ENCODE data around the gene PTPN7.
A peak's percentile ranks its signal among the peaks of the same experiment; 100 is the strongest.
"Not testable (repeated sequence)": the region's sequence is repeated elsewhere in the genome, so short reads cannot be mapped to it uniquely, and the experiment has no call there.

Gene PTPN7

DNA sequence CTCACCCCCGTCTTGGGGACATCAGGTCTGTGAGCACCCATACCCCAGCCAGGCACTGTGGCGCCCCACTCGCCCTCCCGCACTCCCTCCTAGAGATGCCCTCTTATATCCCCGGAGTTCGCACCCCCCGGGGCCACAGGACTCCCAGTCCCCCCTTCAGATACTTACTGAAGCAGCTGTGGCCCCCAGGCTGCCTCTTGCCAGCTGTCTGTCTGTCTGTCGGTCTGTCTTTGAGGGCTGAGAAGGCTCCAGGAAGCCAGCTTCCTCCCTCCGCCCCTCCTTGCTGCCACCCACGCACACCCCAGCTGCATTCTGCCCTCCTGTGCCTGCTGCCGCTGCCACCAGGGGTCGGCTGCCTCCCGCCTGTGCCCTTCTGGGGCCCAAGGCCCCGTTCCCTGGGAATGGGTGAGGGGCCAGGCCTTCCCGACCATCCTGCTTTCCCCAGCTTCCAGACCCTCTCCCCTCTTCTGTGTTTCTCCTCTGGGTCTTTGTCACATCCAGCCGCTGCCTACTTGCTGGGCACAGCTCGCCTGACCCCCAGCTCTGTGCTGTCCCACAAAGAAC lies at the start of gene PTPN7:
Gene PTPN7 (minus strand): TSS at position 226 of the 564 bp plus-strand sequence. CDS start 1,200 bp downstream, outside the sequence.
- DNase-seq: peak; percentile 45 to 71 (median 60)

DNA sequence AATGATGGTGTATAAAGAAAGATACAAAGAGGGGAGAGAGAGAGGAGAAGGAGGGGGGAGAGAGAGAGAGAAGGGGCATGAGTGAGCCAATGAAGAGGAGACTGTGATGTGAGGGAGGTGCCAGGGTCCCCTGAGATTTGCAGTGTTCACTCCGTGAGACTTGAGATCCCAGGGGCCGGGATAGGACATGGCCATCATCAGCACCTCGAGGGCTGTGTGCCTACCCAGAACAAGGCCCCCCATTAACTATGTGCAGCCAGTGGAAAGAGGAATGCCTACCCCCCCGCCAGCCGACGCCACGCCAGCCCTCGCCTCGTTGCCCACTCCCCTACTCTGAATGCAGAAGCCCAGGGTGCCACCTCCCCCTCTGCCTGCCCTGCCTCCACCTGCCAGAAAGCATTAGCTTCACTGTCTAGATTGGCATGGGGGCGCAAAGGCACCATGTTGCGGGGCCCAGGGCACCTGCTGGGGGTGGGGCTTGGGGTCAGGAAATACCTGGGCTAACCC lies 48.0 kb upstream of the PTPN7 start:
- DNase-seq: no peak

DNA sequence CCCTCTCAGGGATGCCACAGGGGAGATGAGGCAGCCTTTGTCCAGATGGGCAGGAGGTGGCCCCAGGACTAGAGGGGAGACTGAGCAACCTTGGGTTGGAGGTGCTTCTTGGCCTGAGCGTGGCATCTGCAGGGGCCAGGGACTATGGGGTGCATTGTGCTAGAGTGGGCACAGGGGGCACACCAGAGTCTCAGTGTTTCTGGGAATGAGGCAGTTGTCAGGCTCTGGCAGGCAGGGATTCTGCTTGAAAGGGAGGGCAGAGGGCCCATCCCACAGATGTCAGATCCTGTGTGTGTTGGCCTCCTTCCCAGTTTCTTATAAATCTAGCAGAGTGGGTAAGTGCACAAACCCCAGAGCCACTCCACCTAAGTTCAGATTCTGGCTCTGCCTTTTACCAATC lies 46.9 kb upstream of the PTPN7 start:
- DNase-seq: no peak

DNA sequence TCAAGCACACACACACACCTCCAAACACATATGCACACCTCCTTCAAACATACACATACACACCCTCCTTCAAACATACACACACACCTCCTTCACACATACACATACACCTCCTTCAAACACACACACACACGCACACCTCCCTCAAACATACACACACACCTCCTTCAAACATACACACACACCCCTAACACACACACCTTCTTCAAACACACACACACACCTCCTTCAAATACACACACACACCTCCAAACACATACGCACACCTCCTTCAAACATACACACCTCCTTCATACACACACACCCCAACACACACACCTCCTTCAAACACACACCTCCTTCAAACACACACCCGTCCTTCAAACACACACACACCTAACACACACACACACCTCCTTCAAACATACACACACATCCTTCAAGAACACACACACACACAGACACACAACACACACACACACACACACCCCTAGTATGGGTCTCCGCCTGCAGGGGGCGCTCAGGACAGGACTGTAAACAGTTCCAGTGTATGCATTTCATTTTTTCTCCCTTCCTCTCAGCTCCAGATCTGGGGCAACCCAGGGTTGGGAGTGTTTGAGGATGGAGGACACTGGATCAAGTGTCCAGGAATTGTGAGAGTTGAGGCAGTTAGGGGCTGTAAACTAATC lies 45.3 kb upstream of the PTPN7 start:
- DNase-seq: no peak

DNA sequence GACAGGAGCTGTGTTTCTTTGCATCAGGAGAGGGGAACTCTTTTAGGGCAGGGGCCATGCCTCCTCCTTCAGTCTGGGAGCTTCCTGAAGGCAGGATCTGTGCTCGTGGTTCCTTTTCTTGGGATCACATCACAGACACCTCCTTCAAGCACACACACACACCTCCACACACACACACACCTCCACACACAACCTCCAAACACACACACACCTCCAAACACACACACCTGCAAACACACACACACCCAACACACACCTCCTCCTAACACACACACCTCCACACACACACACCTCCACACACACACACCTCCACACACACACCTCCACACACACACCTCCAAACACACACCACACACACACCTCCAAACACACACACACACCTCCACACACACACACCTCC lies 43.7 kb upstream of the PTPN7 start:
- DNase-seq: no peak

DNA sequence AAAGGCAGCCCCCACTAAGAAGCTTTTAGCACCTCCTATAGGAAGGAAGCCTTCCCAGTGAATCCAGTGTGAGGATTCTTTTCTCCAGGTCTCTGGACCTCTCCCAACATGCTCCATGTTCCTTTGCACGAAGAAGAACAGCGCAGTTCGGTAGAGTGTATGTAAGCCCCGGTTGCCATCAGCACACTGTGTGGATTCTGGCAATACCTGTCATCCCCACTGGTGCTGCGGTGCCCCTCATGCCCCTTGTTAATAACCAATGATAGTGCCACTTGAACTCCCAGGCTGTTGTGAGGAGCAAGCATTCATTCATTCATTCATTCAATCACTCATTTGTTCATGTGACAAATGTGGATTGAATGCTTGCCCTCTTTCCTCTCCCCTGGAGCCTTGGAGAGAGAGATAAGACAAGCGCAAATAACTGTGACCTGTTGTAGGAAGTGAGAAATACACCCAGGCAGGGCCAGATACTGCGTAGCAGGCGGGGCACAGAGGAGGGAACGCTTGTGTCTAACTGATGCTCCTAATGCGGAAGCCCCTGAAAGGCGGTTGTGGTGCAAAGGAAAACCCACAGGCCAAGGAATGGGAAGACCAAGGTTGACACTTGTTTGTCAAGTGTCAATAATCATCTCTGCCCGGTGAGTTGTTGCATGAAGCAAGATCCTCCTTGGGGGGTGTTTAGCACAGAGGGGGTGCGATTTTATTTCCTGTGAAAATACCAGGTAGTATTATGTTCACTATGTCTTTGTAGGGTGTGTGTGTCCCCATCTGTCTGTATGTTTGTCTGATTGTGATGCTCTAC lies 43.0 kb upstream of the PTPN7 start:
- DNase-seq: no peak

DNA sequence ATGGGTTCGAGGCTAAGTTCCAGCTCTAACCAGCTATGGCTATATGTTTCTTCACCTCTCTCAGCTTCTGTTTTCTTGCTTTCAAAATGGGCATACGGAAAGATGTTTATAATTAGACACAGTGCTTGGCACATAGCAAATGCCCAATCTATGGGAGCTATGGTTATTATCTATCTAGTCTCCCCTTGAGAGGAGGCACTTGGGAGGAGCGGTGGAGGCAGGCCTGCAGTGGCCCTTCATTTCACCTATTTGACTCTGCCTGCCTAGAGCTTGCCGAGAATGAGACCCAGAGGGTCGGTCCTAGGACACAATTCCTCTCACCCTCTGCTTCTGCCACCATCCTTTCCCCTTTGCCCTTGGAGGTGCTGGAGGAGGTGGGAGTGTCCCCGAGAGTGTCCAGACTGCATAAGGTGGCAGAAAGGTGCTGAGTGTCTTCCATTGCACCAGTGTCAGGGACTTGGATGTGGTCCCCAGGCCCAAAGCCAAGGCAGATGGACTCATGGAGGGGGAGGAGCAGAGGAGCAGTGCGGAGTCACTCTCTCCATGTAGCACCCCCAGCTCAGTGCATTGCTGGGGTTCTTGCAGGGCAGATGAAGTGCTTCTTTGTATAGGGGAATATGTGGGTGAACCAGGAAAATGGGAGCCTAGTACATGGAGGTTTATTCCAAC lies 42.2 kb upstream of the PTPN7 start:
- DNase-seq: no peak

DNA sequence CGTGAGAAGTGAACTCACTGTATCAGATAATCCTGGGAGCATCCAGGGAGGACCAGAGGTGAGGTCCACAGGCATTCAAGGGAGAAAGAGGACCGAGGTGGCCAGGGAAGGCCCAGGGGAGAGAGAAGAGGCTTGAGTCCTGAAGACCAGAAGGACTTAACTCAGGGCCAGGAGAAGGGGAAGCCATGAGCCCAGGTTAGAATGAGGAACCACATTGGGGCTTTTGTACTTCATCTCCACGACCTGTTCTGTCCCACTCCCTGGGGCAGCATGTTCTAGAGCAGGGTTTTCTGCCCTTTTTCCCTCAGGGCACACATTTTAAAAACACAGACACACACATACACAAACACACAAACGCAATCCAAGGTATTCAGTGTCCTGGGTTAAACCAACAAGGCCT lies 41.6 kb upstream of the PTPN7 start:
- DNase-seq: no peak

DNA sequence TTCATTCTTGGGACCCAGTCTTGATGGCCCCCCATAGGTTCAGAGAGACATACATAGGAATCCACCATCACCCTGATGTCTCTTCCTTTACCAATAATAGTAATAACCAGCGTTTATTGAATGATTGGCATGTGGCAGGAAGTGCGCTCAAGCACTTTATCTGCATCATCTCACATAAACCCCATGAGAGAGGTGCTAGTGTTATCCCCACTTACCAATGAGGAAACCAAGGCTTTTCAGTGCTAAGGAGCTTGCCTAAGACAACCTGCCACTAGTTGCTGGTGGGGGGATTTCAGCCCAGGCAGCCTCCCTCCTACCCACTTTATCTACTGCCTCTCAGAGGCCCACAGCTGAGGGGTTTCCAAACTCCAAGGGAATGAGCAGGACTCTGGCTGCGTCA lies 40.9 kb upstream of the PTPN7 start:
- DNase-seq: no peak

DNA sequence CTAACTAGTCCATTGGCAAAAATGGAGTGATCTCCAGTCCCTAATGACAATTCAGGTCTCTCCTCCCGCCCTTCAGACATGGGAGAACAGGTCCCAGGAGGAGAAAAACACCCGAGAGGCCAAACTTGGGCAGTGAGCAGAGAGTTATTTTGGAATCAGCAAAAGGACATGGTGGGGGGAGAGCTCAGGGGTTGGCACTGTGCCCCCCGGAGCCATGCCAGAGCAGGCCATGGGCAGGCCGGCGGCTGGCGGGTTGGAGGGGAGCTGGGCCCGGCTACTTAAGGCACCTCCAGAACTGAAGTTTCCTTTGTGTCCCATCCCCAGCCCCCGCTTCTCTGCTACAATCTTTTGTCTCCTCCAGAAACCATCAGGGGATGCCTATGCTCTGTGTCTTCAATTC lies 40.3 kb upstream of the PTPN7 start:
- no peak for DNase-seq

DNA sequence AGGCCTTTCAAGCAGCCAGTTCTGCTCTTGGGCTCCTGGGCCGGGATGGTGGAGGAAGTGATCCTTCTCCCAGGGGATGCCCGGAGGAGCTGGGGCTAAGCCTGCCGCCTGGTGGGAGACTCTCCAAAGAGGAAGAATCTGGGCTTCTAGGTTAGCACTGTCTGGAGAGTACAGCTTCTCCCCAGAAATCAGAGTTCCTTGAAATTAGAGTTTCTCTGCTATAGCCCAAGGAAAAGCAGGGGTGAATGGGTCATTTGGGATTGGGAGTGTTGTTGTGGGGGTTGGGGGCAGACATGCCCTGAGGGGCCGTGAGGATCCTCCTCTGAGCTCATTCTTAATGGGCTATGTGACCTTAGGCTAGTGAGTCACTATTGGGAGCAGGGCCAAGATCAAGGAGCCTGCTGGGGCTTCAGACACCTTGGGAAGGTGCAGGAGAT lies 39.7 kb upstream of the PTPN7 start:
- DNase-seq: no peak

DNA sequence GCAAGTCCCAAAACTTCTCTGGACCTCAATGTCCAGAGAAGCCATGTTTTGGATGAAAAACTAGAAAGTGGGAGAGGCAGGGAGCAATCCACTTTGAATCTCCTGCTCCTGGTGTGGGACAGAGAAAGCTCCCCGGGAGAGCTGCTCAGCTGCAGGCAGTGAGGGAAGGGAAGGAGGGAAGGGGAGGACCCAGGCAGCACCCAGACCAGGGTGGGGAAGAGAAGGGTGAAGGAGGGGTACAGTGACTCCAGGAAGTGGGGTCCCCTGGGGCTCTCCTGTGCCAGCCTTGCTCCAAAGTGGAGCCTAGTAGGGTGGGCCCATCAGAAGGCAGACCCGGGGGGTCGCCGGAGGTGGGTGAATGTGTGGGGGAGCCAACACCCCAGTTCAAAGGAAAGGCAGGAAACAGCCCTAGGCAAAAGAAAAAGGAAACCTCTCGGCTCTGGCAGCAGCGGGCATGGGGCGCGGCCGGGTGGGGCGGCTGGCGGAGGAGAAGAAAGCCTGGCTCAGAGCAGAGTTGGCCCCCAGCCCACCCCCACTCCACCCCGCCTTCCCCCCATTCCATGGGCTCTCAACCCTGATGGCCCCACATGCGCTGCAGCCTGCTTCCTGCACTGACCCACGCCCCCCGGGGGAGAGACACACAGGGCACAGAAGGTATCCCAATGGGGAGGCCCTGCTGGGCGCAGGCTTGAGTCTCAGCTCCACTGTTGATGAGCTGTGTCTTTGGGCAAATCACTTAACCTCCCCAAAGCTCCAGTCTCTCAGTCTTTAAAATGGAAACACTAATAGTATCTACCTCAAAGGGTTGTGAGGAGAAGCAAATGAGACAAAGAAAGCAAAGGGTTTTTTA lies 38.9 kb upstream of the PTPN7 start:
- DNase-seq: no peak

DNA sequence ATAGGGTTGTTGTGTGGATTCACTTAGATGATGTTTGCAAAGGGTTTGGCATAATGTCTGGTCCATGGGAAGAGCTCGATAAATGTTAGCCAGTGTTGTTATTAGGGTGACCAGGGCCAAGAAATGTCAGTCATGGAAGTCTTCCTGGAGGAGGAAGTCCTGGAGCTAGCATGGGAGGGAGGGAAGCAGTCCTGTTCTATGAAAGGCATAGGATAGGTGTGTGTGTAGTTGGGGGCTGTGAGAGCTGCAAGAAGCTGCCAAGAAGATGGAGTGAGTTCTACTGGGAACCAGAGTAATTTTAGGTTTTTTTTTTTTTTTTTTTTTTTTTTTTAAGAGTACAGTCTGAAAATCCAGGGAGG lies 37.9 kb upstream of the PTPN7 start:
- no peak for DNase-seq

DNA sequence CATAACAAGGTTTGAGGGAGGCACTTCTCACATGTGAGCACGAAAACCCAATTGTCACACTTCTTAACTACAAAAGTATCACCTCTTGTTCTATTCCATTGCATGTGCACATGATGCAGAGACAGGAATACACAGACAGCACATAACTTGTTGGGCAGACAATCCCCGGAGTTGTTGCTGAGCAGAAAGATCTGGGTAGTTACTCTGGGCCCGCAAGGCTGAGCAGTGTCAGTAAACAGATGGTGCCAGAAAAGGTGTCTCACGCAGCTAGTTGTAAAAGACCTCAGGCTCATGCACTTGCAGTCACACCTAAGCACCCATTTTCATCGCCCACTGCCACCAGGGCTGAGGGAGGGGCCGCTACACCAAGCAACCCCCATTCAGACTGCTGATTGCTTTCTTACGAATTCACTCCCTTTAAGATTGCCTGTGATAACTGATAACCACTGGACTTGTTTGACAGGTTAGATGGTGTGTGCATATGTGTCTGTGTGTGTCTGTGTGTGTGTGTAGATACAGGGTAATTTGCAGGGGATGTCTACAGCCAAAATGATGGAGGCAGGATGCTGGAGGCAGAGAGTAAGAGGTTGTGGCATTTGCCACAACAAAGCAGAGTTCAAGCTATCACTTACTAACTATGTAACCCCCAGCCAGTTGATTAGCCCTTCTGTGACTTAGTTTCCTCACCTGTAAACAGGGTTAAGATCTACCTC lies 37.4 kb upstream of the PTPN7 start:
- DNase-seq: no peak

DNA sequence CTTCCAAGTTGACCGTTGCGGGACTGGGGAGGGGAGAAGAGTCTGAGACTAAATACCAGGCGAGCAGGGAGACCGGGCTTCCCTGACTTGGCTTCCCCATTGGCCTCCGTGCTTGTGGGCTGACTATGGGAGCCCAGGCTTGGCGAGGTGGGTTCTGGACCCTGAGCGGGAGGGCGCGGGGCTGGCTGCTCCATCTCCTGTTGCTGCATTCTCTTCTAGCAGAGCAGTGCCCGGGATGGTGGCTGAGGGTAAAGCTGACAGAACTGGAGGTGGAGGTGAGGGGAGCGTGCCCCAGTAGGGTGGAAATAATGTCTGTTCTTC lies 33.9 kb upstream of the PTPN7 start:
- no peak for DNase-seq

DNA sequence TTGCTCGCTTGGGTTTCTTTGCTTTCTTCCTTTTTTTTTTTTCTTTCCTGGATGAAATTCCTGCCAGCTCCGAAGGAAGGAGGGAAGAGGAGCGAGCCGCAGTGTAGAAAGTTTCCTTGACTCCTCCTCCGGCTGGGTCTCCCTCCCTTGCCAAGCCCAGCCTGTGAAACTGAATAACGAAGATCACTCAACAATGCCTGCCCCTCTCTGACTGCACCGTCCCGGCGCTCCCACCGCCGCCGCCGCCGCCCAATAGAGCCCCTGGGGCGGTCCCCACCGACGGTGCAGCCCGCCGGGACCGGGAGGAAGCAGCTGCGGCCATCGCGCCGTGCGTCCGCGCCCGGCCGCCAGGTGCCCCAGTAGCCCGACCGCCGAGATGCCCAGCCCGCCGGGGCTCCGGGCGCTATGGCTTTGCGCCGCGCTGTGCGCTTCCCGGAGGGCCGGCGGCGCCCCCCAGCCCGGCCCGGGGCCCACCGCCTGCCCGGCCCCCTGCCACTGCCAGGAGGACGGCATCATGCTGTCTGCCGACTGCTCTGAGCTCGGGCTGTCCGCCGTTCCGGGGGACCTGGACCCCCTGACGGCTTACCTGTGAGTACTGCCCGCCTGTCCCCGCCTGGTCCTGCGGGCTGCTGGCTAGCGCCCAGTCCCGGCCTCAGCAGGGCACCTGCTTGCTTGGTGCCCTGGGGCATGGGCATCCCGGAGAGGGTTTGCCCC lies 33.4 kb upstream of the PTPN7 start, which contains the start of gene LGR6:
Gene LGR6 (plus strand): TSS at position 186 of the 714 bp plus-strand sequence. CDS start 191 bp downstream, at position 377.
- DNase-seq: no peak

DNA sequence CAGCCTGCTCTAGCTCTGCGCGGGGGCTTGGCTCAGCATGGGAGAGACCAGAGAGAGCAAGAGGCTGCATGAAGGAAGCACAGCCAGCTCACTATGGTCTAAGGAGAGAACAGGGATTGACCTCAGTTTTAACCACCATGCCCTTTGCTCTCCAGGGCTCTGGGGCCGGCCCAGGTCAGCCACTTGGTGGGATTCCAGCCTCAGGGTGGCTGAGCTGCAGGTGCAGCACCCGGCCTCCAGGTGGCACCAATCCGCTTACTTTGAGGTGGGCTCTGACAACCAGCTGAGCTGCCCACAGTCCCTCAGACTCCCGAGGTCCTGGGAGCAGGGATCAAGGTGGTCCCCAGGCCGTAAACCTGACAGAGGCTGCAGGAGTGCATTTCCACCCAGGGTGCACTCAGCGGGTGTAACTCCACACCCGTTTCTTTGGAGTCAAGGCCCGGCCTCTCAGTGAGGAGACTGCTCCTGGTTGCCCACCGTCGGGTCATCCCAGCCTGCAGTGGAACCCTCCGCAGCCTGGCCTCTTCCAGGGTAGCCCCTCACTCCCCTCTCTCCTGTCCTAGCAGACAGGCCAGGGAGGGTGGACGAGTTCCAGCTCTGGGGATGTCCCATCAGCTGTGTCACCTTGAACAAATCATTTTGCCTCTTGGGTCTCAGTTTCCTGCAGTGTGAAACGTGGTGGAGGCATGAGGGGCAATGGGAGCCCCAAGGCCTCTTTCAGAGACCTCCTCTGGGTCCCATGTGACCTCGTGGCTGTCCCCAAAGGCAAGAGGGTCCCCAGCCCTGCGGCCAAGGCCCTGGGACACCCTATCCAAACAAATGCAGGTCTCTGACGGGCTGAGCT lies 32.6 kb upstream of the PTPN7 start:
- DNase-seq: peak; percentile 13 to 41 (median 26)

DNA sequence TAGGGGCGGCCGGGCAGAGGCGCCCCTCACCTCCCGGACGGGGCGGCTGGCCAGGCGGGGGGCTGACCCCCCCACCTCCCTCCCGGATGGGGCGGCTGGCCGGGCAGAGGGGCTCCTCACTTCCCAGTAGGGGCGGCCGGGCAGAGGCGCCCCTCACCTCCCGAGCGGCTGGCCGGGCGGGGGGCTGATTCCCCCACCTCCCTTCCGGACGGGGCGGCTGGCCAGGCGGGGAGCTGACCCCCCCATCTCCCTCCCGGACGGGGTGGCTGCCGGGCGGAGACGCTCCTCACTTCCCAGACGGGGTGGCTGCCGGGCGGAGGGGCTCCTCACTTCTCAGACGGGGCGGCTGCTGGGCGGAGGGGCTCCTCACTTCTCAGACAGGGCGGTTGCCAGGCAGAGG lies 31.0 kb upstream of the PTPN7 start:
- DNase-seq: not testable (repeated sequence)

DNA sequence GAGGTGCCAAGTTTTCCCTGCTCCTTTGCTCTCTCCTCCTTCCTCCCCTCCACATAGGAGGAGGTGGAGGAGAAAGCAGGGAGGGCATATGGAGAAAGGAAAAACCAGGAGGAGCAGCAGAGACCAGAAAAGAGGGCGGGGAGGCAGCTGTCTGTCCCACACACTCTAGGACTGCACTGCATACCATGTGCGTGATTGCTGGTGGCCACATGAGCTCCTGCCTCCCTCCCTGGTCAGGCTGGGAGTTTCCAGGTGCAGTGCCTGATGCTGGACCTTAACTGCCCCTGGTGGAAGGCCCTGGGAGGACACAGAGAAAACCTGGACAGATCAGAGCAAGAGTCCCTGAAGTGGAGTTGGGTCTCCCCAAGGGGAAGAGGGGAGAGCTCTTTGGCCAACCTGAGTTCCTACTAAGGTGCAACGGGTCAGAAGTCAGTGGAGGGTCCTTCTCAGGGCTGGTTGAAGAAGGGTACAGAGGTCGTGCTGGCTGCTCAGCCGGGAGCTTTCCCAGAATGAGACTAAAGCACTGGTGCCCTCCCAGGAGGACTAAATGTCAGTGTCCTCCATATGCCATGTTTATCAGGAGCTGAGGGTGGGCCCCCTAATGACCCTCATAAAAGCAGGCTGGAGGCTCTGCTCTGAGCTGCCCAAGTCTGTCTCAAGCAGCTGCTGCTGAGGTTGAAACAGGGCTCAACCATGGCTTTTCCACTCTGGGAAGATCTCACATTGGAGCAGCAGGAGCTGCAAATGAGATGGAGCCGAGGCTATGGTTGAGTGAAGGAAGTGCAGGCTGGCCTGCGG lies 29.7 kb upstream of the PTPN7 start:
- DNase-seq: no peak

Data from activated naive CD4-positive, alpha-beta T cell (primary cell).